ENCODE results near the gene ABCD3. TPM values are rescaled to one million over a fixed set of nuclear protein-coding genes. Genes with fewer than 3 reads are reported as not detected.

ABCD3 gene
- polyA plus RNA-seq, 1 of the 3 experiments (the other 2 are of a cell fraction) = 6.5 TPM

DNA sequence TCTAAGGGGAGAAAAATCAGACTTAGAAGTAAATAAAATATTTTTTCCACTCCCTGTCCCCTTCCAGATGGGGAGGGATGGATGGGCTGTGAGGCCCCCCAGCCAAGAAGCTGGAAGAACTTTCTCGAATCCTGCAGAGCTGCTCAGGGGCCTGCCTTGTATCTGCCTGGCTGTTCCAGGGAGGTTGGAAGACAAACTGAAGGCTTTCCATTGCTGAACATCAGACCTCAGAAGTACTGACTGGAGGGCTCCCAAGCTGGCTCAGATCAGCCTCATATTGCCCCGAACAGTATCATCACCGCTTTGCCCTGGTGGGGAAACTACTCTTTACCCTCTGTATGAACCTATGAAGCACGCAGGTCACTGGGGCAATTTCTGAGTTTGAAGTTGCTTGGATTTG, 135.7 kb downstream of the ABCD3 start:
- no peak overlapping the region; a peak in 1 of 4 replicates for H3K27ac ChIP-seq (ENCODE audit: low read depth in 2 of 2, low read length in 1 of 2)
- no peak for DNase-seq
- H3K4me1 ChIP-seq (ENCODE audit: control insufficient read depth in 1 of 2, insufficient read depth in 2 of 2, low read depth in 1 of 2, low read length in 1 of 2) = peaks cover 0 to 35% of the 10 kb centered on the region in 2 experiments; a peak in 1 of 4 replicates
- H2AFZ ChIP-seq (ENCODE audit: low read depth) = no peak overlapping the region
- no peaks in the 10 kb centered on the region for H3K9me2 ChIP-seq
- no peak overlapping the region for H3K9ac ChIP-seq
- CTCF ChIA-PET = interaction anchor here (1.2 kb wide), 1 partner anchor 252 kb away, joined by 3 read pairs; no protein-coding TSS in a partner anchor
- H3K4me3 ChIP-seq (ENCODE audit: low read depth in 2 of 2, low read length in 1 of 2) = no peak overlapping the region
- H3F3A ChIP-seq (replicated peaks; ENCODE audit: insufficient read depth) = no peaks in the 10 kb centered on the region
- no peak overlapping the region for H3K4me2 ChIP-seq
- TF ChIP-seq, protein P1, sequence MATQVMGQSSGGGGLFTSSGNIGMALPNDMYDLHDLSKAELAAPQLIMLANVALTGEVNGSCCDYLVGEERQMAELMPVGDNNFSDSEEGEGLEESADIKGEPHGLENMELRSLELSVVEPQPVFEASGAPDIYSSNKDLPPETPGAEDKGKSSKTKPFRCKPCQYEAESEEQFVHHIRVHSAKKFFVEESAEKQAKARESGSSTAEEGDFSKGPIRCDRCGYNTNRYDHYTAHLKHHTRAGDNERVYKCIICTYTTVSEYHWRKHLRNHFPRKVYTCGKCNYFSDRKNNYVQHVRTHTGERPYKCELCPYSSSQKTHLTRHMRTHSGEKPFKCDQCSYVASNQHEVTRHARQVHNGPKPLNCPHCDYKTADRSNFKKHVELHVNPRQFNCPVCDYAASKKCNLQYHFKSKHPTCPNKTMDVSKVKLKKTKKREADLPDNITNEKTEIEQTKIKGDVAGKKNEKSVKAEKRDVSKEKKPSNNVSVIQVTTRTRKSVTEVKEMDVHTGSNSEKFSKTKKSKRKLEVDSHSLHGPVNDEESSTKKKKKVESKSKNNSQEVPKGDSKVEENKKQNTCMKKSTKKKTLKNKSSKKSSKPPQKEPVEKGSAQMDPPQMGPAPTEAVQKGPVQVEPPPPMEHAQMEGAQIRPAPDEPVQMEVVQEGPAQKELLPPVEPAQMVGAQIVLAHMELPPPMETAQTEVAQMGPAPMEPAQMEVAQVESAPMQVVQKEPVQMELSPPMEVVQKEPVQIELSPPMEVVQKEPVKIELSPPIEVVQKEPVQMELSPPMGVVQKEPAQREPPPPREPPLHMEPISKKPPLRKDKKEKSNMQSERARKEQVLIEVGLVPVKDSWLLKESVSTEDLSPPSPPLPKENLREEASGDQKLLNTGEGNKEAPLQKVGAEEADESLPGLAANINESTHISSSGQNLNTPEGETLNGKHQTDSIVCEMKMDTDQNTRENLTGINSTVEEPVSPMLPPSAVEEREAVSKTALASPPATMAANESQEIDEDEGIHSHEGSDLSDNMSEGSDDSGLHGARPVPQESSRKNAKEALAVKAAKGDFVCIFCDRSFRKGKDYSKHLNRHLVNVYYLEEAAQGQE (IDR thresholded peaks at IDR 0.05; ENCODE audit: low read depth, low read length) = no peak
- TF ChIP-seq SMC3 (IDR thresholded peaks at IDR 0.05; ENCODE audit: low read depth, low read length) = no peak
- TF ChIP-seq CTCF (IDR thresholded peaks at IDR 0.05) = no peak
- TF ChIP-seq RFX5 (IDR thresholded peaks at IDR 0.05; ENCODE audit: low read length) = no peak
- TF ChIP-seq TAF1 (IDR thresholded peaks at IDR 0.05; ENCODE audit: borderline replicate concordance, low read depth, low read length) = no peak
- TF ChIP-seq RXRA (IDR thresholded peaks at IDR 0.05; ENCODE audit: borderline replicate concordance, low read depth) = no peak
- no peak for TF ChIP-seq TCF12 (IDR thresholded peaks at IDR 0.05)
- no peaks in the 10 kb centered on the region for H4K20me1 ChIP-seq (ENCODE audit: insufficient read depth)
- no peaks in the 10 kb centered on the region for H3K27me3 ChIP-seq (ENCODE audit: insufficient read depth)
- H3K79me2 ChIP-seq (ENCODE audit: insufficient read depth) = no peaks in the 10 kb centered on the region
- H3K9me3 ChIP-seq = no peaks in the 10 kb centered on the region
- POLR2A ChIA-PET = no interaction called here
- WGBS (ENCODE audit: low lambda C conversion rate) = 88% methylated on average over 4 of the region's 4 CpGs
- H3K36me3 ChIP-seq (replicated peaks in 1 of 2; ENCODE audit: control insufficient read depth in 1 of 2, insufficient read depth in 2 of 2, low read length in 1 of 2) = no peaks in the 10 kb centered on the region

GRCh38 chr1:94554580-94554979, 136.4 kb downstream of the ABCD3 start:
- no peaks in the 10 kb centered on the region for H3K9me3 ChIP-seq
- TF ChIP-seq FOXJ3 (CRISPR knock-in tag; IDR thresholded peaks at IDR 0.05) = no peak
- H3K79me2 ChIP-seq (ENCODE audit: insufficient read depth) = no peaks in the 10 kb centered on the region
- H3K27me3 ChIP-seq (ENCODE audit: insufficient read depth) = no peaks in the 10 kb centered on the region
- peaks cover 0 to 35% of the 10 kb centered on the region in 2 experiments; a peak in 1 of 4 replicates for H3K4me1 ChIP-seq (ENCODE audit: control insufficient read depth in 1 of 2, insufficient read depth in 2 of 2, low read depth in 1 of 2, low read length in 1 of 2)
- H3K36me3 ChIP-seq (replicated peaks in 1 of 2; ENCODE audit: control insufficient read depth in 1 of 2, insufficient read depth in 2 of 2, low read length in 1 of 2) = no peaks in the 10 kb centered on the region
- no peak overlapping the region for H3K4me3 ChIP-seq (ENCODE audit: low read depth in 2 of 2, low read length in 1 of 2)
- no peak for DNase-seq
- WGBS (ENCODE audit: low lambda C conversion rate) = 93% methylated on average over 3 of the region's 5 CpGs
- no peaks in the 10 kb centered on the region for H3F3A ChIP-seq (replicated peaks; ENCODE audit: insufficient read depth)
- no peak overlapping the region for H3K9ac ChIP-seq
- ChIA-PET CTCF (interaction anchor here (1.2 to 1.5 kb wide), 2 partner anchors 13 to 252 kb away, joined by 3 to 5 read pairs; partner anchors contain the start of gene F3), POLR2A (no interaction called here)
- H3K27ac ChIP-seq (ENCODE audit: low read depth in 2 of 2, low read length in 1 of 2) = no peak overlapping the region; a peak in 1 of 4 replicates
- no peak overlapping the region for H3K4me2 ChIP-seq
- H4K20me1 ChIP-seq (ENCODE audit: insufficient read depth) = no peaks in the 10 kb centered on the region
- H2AFZ ChIP-seq (ENCODE audit: low read depth) = no peak overlapping the region
- no peaks in the 10 kb centered on the region for H3K9me2 ChIP-seq
